Stomach (tissue), 9 donors: Measurements from ENCODE around the gene RFXANK. TPM values are rescaled to one million over a fixed set of nuclear protein-coding genes. Genes with fewer than 3 reads are reported as not detected.
"Not testable (repeated sequence)": the region's sequence is repeated elsewhere in the genome, so short reads cannot be mapped to it uniquely, and the experiment has no call there.

Experiments
- DNase-seq, 2 donors: peaks; one replicate each; pipeline versions ENCODE4 v3.0.0 to v3.0.0-alpha.2; 2013 to 2019
- H3K27ac ChIP-seq, 5 donors: fragments of 200-600 bp in 4 of 5; sonication (generic) in 4 of 5; one replicate each; pipeline ENCODE4 v1.5.1; 2013 to 2019; ENCODE audit warnings: mild to moderate bottlenecking in 1 of 5, moderate library complexity in 1 of 5
- H3K27me3 ChIP-seq, 3 donors: fragments of 200-600 bp; sonication (generic); one replicate each; pipeline ENCODE4 v1.5.1; 2017 to 2019; ENCODE audit warnings: mixed run types in 1 of 3
- H3K36me3 ChIP-seq, 4 donors: fragments of 200-600 bp; sonication (generic); 1 replicate in 3 of 4; 2 replicates in 1 of 4; pipeline ENCODE4 v1.5.1; 2016 to 2019
- H3K4me1 ChIP-seq, 4 donors: fragments of 200-600 bp; sonication (generic); one replicate each; pipeline ENCODE4 v1.5.1; 2016 to 2019
- H3K4me3 ChIP-seq, 4 donors: fragments of 200-600 bp; sonication (generic) in 3 of 4; one replicate each; pipeline ENCODE4 v1.5.1; 2016 to 2019; ENCODE audit warnings: mild to moderate bottlenecking in 1 of 4
- H3K9me3 ChIP-seq, 4 donors: fragments of 200-600 bp; sonication (generic); one replicate each; pipeline ENCODE4 v1.5.1; 2016 to 2019
- CTCF ChIP-seq, 7 experiments: fragments of 450-650 bp in 4 of 7; fragments of 200-600 bp in 3 of 7; sonication (generic) in 3 of 7; IDR thresholded peaks; one replicate each; pipeline ENCODE4 v1.5.1; 2016 to 2019; ENCODE audit warnings: antibody characterized with exemption in 7 of 7, control low read depth in 2 of 7, mild to moderate bottlenecking in 1 of 7
- EP300 ChIP-seq: sonication (generic); formaldehyde crosslinking; IDR thresholded peaks from one replicate; pipeline ENCODE4 v1.6.1; 2017; ENCODE audit warnings: antibody characterized with exemption
- POLR2A ChIP-seq, 4 donors: fragments of 450-650 bp; IDR thresholded peaks; one replicate each; pipeline ENCODE4 v1.6.1; 2016; ENCODE audit warnings: antibody characterized with exemption in 4 of 4, control low read depth in 2 of 4, mild to moderate bottlenecking in 1 of 4, moderate library complexity in 1 of 4
- POLR2AphosphoS5 ChIP-seq, 3 donors: sonication (generic); formaldehyde crosslinking; IDR thresholded peaks; one replicate each; pipeline ENCODE4 v1.6.1; 2016; ENCODE audit warnings: antibody characterized with exemption in 3 of 3
- WGBS, 5 donors: extraction: QIAGEN DNeasy Blood & Tissue Kit in 3 of 5; methylation state at CpG; one replicate each; pipeline versions ENCODE4 v1.1.5 to v1.1.7; 2013 to 2018; 5-methylcytosine and 5-hydroxymethylcytosine counted together
- intact Hi-C: fragments of 100-400 bp; cut with DNase I; formaldehyde crosslinking; loops from one replicate; pipeline ENCODE4 v1.15.1; 2023; ENCODE audit warnings: low total_unique reads
- polyA plus RNA-seq, 3 donors: library from polyadenylated mRNA; stranded (reverse); fragments of 200-250 nt; gene quantifications; one replicate each; pipeline ENCODE4 v1.2.3, GENCODE V29; 2013
- total RNA-seq, 5 donors: library from RNA; depleted of rRNA; stranded (reverse); fragments of >200 nt; gene quantifications; one replicate each; pipeline versions ENCODE4 v1.1.0 to v1.2.3, GENCODE V29; 2014 to 2016
- donor health status: healthy with polysubstance abuse.
- donor health status: Bipolar disorder and iron deficiency.
- donor health status: healthy.

RFXANK gene
- total and polyA plus RNA-seq, 8 donors, result 17.4 to 145 (median 112) TPM

- H3K36me3 ChIP-seq, result no peaks in the 10 kb centered on the region
Measured at GRCh38 chr19:19217099-19217498, 25.0 kb downstream of the RFXANK start.

DNA sequence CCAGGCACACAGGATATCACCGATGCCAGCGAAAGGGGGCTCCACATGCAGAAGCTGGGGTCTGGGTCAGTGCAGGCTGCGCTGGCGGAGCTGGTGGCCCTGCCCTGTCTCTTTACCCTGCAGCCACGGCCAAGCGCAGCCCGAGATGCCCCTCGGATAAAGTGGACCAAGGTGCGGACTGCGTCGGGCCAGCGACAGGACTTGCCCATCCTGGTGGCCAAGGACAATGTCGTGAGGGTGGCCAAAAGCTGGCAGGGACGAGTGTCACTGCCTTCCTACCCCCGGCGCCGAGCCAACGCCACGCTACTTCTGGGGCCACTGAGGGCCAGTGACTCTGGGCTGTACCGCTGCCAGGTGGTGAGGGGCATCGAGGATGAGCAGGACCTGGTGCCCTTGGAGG is 26.9 kb downstream of the RFXANK start:
- intact Hi-C loops, result no loop called here
- peaks cover 0 to 66% (median 32%) of the 10 kb centered on the region in 3 donors for H3K27me3 ChIP-seq
- H3K27ac ChIP-seq, result no peak overlapping the region
- no peaks in the 10 kb centered on the region for H3K4me1 ChIP-seq
- TF ChIP-seq POLR2A (IDR thresholded peaks at IDR 0.05) (no peak), EP300 (no peak), CTCF (IDR thresholded peaks at IDR 0.05) (no peak), POLR2AphosphoS5 (IDR thresholded peaks at IDR 0.05) (no peak)
- DNase-seq, result no peak
- no peaks in the 10 kb centered on the region for H3K36me3 ChIP-seq
- 82 to 89% (median 88%) methylated on average over 18 to 21 of the region's 21 CpGs for WGBS, 5 donors
- no peak overlapping the region for H3K4me3 ChIP-seq
- peaks cover 0 to 7% (median 0%) of the 10 kb centered on the region in 4 donors for H3K9me3 ChIP-seq

More at GRCh38 chr19:19217099-19217498, 25.0 kb downstream of the RFXANK start:
- H3K4me1 ChIP-seq, result peaks cover 0 to under 1% (median 0%) of the 10 kb centered on the region in 4 donors
- peaks cover 4 to 68% (median 45%) of the 10 kb centered on the region in 3 donors for H3K27me3 ChIP-seq
- intact Hi-C loops, result no loop called here
- no peak overlapping the region for H3K27ac ChIP-seq
- TF ChIP-seq CTCF (IDR thresholded peaks at IDR 0.05) (no peak), POLR2A (IDR thresholded peaks at IDR 0.05) (no peak), POLR2AphosphoS5 (IDR thresholded peaks at IDR 0.05) (no peak), EP300 (no peak)
- H3K9me3 ChIP-seq, result peaks cover 0 to 7% (median 0%) of the 10 kb centered on the region in 4 donors
- DNase-seq, result no peak
- 49 to 67% (median 58%) methylated on average over 4 of the region's 4 CpGs for WGBS, 5 donors
- no peak overlapping the region for H3K4me3 ChIP-seq

DNA sequence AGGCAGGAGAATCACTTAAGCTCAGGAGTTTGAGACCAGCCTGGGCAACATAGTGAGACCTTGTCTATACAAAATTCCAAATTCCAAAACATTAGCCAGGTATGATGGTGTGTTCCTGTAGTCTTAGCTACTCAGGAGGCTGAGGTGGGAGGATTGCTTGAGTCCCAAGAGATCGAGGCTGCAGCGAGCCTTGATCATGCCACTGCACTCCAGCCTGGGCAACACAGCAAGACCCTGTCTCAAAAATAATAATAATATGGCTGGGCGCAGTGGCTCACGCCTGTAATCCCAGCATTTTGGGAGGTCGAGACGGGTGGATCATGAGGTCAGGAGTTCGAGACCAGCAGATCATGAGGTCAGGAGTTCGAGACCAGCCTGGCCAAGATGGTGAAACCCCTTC is 28.9 kb downstream of the RFXANK start:
- intact Hi-C loops, H3K9me3 ChIP-seq, H3K4me3 ChIP-seq, H3K36me3 ChIP-seq, DNase-seq, H3K27ac ChIP-seq: not testable (repeated sequence)
- Histone ChIP-seq H3K4me1 (peaks cover 0 to 11% (median 11%) of the 10 kb centered on the region in 4 donors), H3K27me3 (peaks cover 6 to 66% (median 34%) of the 10 kb centered on the region in 3 donors)
- WGBS, 5 donors, result 80 to 89% (median 82%) methylated on average over 8 of the region's 8 CpGs

DNA sequence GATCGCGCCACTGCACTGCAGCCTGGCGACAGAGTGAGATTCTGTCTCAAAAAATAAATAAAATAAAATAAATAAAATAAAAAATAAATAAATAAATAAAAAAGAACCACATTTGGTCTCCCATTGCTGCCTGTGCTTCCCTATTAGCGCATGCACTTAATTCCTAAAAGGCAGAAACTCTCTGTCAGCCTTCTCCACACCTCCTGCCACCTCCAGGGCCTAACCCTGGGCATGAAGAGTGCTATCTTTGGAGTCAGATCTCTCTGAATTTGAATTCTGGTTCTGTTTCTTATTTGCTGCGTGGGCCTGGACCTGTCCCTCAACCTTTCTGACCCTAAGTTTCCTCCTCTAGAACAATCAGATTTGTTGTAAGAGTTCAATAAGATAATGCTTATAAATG is 31.0 kb downstream of the RFXANK start:
- no peak for TF ChIP-seq POLR2A (IDR thresholded peaks at IDR 0.05)
- TF ChIP-seq POLR2AphosphoS5 (IDR thresholded peaks at IDR 0.05), result no peak
- TF ChIP-seq CTCF (IDR thresholded peaks at IDR 0.05), result no peak
- no peak for TF ChIP-seq EP300
- 80 to 88% (median 83%) methylated on average over 5 of the region's 5 CpGs for WGBS, 5 donors
- H3K4me1 ChIP-seq, result peaks cover 0 to 11% (median 11%) of the 10 kb centered on the region in 4 donors
- H3K4me3 ChIP-seq, result no peak overlapping the region
- no peak overlapping the region for H3K27ac ChIP-seq
- intact Hi-C loops, result no loop called here
- no peaks in the 10 kb centered on the region for H3K36me3 ChIP-seq
- no peaks in the 10 kb centered on the region for H3K9me3 ChIP-seq
- DNase-seq, result no peak
- H3K27me3 ChIP-seq, result peaks cover 6 to 70% (median 38%) of the 10 kb centered on the region in 3 donors

GRCh38 chr19:19223636-19224035 is 31.6 kb downstream of the RFXANK start:
- TF ChIP-seq POLR2AphosphoS5 (IDR thresholded peaks at IDR 0.05), result no peak
- TF ChIP-seq POLR2A (IDR thresholded peaks at IDR 0.05), result no peak
- no peak for TF ChIP-seq CTCF (IDR thresholded peaks at IDR 0.05)
- H3K27ac ChIP-seq, result no peak overlapping the region
- no peak for DNase-seq
- intact Hi-C loops, result no loop called here
- H3K9me3 ChIP-seq, result no peaks in the 10 kb centered on the region
- WGBS, 5 donors, result 46 to 65% (median 52%) methylated on average over 6 of the region's 6 CpGs
- no peaks in the 10 kb centered on the region for H3K36me3 ChIP-seq
- H3K4me3 ChIP-seq, result no peak overlapping the region
- peaks cover 0 to 11% (median 11%) of the 10 kb centered on the region in 4 donors for H3K4me1 ChIP-seq
- H3K27me3 ChIP-seq, result peaks cover 6 to 74% (median 43%) of the 10 kb centered on the region in 3 donors
